Thyroid gland (tissue), 4 donors: ENCODE measurements around the gene REG1A. TPM values are rescaled to one million over a fixed set of nuclear protein-coding genes. Genes with fewer than 3 reads are reported as not detected.

ENCODE experiments used
- DNase-seq, 2 donors: peaks; one replicate each; pipeline ENCODE4 v3.0.0-alpha.2; 2019
- H3K27ac ChIP-seq, 3 donors: fragments of 200-600 bp; sonication (generic); 1 replicate in 2 of 3; 2 replicates in 1 of 3; pipeline ENCODE4 v1.5.1; 2016 to 2019; ENCODE audit warnings: mild to moderate bottlenecking in 1 of 3, moderate library complexity in 1 of 3
- H3K27me3 ChIP-seq: fragments of 200-600 bp; sonication (generic); one replicate; pipeline ENCODE4 v1.5.1; 2019
- H3K36me3 ChIP-seq, 2 donors: fragments of 200-600 bp; sonication (generic); one replicate each; pipeline ENCODE4 v1.5.1; 2016 to 2019
- H3K4me1 ChIP-seq, 2 donors: fragments of 200-600 bp; sonication (generic); one replicate each; pipeline ENCODE4 v1.5.1; 2017 to 2019
- H3K4me3 ChIP-seq, 3 donors: fragments of 200-600 bp; sonication (generic); replicated peaks in 1 of 3; 1 replicate in 2 of 3; 2 replicates in 1 of 3; pipeline ENCODE4 v1.5.1; 2016; ENCODE audit warnings: mild to moderate bottlenecking in 1 of 3
- H3K9me3 ChIP-seq: fragments of 200-600 bp; sonication (generic); one replicate; pipeline ENCODE4 v1.5.1; 2017
- CTCF ChIP-seq, 6 experiments: fragments of 200-600 bp in 3 of 6; fragments of 450-650 bp in 3 of 6; sonication (generic) in 3 of 6; IDR thresholded peaks; one replicate each; pipeline ENCODE4 v1.5.1; 2016 to 2019; ENCODE audit warnings: antibody characterized with exemption in 6 of 6, mild to moderate bottlenecking in 2 of 6, inconsistent platforms in 1 of 6, moderate library complexity in 1 of 6
- POLR2A ChIP-seq, 2 donors: fragments of 450-650 bp; IDR thresholded peaks; one replicate each; pipeline ENCODE4 v1.6.1; 2017; ENCODE audit warnings: antibody characterized with exemption in 2 of 2, mild to moderate bottlenecking in 2 of 2, moderate library complexity in 1 of 2
- WGBS, 2 donors: methylation state at CpG; one replicate each; pipeline ENCODE4 v1.1.5; 2017; 5-methylcytosine and 5-hydroxymethylcytosine counted together
- intact Hi-C: fragments of 100-400 bp; cut with DNase I; formaldehyde crosslinking; loops from one replicate; pipeline ENCODE4 v1.15.1; 2023
- total RNA-seq, 4 donors: library from RNA; depleted of rRNA; stranded (reverse); fragments of >200 nt; gene quantifications; one replicate each; pipeline ENCODE4 v1.2.3, GENCODE V29; 2016

REG1A gene
- total RNA-seq, 4 donors from 2014 or later: not detected

- TF ChIP-seq CTCF (IDR thresholded peaks at IDR 0.05) (no peak), POLR2A (IDR thresholded peaks at IDR 0.05) (no peak)
- whole genome bisulfite sequencing, 2 donors: 75 to 77% methylated on average over 9 of the region's 9 CpGs
These were observed 4.8 kb downstream of the REG1A start for GRCh38 chr2:79124907-79125720.

GRCh38 chr2:79125721-79125985 lies 5.4 kb downstream of the REG1A start:
- Histone ChIP-seq H3K9me3 (no peaks in the 10 kb centered on the region), H3K27ac (no peak overlapping the region)

More at GRCh38 chr2:79124907-79125720, 4.8 kb downstream of the REG1A start:
- Histone ChIP-seq H3K4me3 (no peak overlapping the region), H3K27me3 (no peaks in the 10 kb centered on the region), H3K4me1 (no peaks in the 10 kb centered on the region), H3K27ac (no peak overlapping the region), H3K9me3 (no peaks in the 10 kb centered on the region), H3K36me3 (no peaks in the 10 kb centered on the region)
- intact Hi-C loops: no loop called here
- DNase-seq: no peak

GRCh38 chr2:79128406-79128805 lies 8.1 kb downstream of the REG1A start:
- Histone ChIP-seq H3K4me1 (no peaks in the 10 kb centered on the region), H3K9me3 (no peaks in the 10 kb centered on the region), H3K4me3 (no peak overlapping the region), H3K27ac (no peak overlapping the region), H3K36me3 (no peaks in the 10 kb centered on the region), H3K27me3 (no peaks in the 10 kb centered on the region)
- WGBS, 2 donors: 89 to 90% methylated on average over 3 of the region's 3 CpGs
- no peak for DNase-seq
- TF ChIP-seq POLR2A (IDR thresholded peaks at IDR 0.05) (no peak), CTCF (IDR thresholded peaks at IDR 0.05) (no peak)
- intact Hi-C loops: no loop called here

More at GRCh38 chr2:79125721-79125985, 5.4 kb downstream of the REG1A start:
- Histone ChIP-seq H3K4me1 (no peaks in the 10 kb centered on the region), H3K4me3 (no peak overlapping the region), H3K36me3 (no peaks in the 10 kb centered on the region), H3K27me3 (no peaks in the 10 kb centered on the region)
- WGBS, 2 donors: 93 to 94% methylated on average over 3 of the region's 3 CpGs
- intact Hi-C loops: no loop called here
- no peak for TF ChIP-seq POLR2A (IDR thresholded peaks at IDR 0.05)
- no peak for TF ChIP-seq CTCF (IDR thresholded peaks at IDR 0.05)
- no peak for DNase-seq

- H3K27me3 ChIP-seq: no peaks in the 10 kb centered on the region
- H3K9me3 ChIP-seq: no peaks in the 10 kb centered on the region
- H3K36me3 ChIP-seq: no peaks in the 10 kb centered on the region
- no peak for DNase-seq
- H3K4me3 ChIP-seq: no peak overlapping the region
- H3K27ac ChIP-seq: no peak overlapping the region
- 64 to 73% methylated on average over 6 of the region's 6 CpGs for WGBS, 2 donors
- intact Hi-C loops: no loop called here
- no peaks in the 10 kb centered on the region for H3K4me1 ChIP-seq
- no peak for TF ChIP-seq CTCF (IDR thresholded peaks at IDR 0.05)
- no peak for TF ChIP-seq POLR2A (IDR thresholded peaks at IDR 0.05)
These were observed 9.0 kb downstream of the REG1A start for GRCh38 chr2:79129260-79129659.

GRCh38 chr2:79129804-79130203 lies 9.5 kb downstream of the REG1A start:
- H3K36me3 ChIP-seq: no peaks in the 10 kb centered on the region

More at GRCh38 chr2:79129804-79130203, 9.5 kb downstream of the REG1A start:
- DNase-seq: no peak
- no peak for TF ChIP-seq CTCF (IDR thresholded peaks at IDR 0.05)
- TF ChIP-seq POLR2A (IDR thresholded peaks at IDR 0.05): no peak
- intact Hi-C loops: no loop called here
- Histone ChIP-seq H3K4me3 (no peak overlapping the region), H3K27ac (no peak overlapping the region), H3K4me1 (no peaks in the 10 kb centered on the region), H3K27me3 (no peaks in the 10 kb centered on the region), H3K9me3 (no peaks in the 10 kb centered on the region)
